ENCODE measurements around the gene ACE. TPM values are rescaled to one million over a fixed set of nuclear protein-coding genes. Genes with fewer than 3 reads are reported as not detected.

The ACE gene
- total RNA-seq, 6 donors from 2014 or later: 21.1 to 90.6 (median 65.1) TPM

DNA sequence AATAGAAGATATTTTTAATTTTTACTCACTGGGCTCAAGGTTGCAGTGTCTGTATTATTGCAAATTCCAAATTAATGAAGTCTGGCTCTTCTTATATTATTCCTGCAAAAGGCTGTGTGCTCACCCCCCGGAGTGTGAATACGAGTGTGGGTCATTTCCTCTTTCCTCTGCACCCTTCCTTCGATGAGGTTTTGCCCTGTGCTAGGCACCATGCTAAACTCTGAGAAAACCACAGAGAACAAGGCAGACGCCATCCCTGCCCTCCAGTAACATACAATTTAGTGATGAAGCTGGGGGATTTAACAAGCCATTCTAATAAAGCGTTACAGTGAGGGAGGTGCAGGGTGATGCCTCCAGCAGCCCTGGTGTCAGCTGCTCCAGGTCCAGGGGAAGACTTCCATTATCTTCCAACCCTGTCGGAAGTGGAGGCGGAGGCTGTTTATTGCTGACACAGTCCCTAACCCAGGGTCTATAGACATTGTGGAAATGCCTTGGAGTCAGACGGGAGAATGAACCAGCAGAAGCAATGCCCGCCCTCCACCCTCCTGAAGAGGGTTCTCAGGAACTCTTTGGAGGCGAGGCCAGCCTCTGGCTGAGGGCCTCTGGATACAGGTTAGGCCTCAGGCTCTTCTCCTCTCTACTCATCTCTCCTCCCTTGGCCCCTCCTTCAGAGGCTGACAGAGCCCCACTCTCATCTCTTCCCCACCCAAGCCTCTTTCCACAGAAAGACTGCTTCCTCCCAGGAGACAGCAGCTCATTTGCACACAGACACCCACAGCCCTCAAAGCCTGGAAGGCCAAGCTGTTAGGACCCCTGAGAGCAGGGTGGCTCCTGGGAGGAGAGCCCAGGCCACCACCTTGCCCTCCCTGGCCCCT is 2.0 kb upstream of the ACE start:
- H3K27ac ChIP-seq: peak overlapping the region; percentile 30 to 68 (median 48)

DNA sequence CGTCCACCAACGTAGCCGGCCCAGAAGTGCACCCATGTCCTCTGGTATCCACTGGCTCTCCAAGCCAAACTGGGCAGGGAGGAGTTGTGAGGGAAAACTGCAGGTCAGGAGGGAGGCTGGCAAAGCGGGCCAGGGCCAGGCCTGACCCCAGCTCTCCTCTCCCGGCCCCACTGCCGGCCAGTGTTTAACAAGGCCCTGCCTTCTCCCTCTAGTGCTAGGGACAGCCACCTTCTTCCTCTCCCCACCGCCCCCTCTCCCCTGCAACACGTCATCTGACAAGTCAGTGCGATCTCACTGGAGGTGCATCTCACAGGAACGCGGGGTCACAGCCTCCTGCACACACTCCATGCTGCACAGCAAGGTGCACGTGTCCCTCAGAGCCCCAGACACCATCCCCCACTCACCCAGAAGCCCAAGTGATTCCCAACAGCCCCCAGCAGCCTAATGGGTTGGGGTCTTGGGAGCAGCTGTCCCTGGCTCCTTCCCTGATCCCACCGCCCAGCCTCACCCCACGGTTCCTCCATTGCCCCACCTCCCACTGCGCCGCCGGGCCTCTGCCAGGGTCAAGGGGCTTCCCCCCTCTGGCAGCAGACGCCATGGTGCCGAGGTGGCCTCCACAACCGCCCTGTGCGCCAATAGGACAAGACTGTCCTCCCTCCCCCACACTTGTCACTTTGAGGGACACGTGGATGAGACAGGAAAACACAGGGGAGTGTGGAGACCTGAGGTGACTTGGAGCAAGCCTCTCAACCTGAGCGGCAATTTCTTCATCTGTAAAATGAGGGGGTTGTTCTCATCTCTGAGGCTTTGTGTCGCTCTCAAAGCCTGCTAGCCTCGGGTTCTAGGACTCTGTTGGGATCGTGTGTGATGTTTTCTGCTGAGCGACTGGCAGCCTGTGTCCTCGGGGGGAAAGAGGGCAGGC is 1.1 kb upstream of the ACE start:
- DNase-seq: peak in 1 of 2 donors; percentile 76

More for the DNA sequence above, 2.0 kb upstream of the ACE start:
- H3K27me3 ChIP-seq: peaks cover 0 to 15% (median 7%) of the 10 kb centered on the region in 4 donors
- WGBS, 2 donors: 43 to 47% methylated on average over 8 to 10 of the region's 10 CpGs
- peaks cover 40 to 52% (median 48%) of the 10 kb centered on the region in 4 donors for H3K4me1 ChIP-seq
- peak in 1 of 2 donors; percentile 34 for TF ChIP-seq POLR2AphosphoS5 (IDR thresholded peaks at IDR 0.05)
- TF ChIP-seq, protein P1, sequence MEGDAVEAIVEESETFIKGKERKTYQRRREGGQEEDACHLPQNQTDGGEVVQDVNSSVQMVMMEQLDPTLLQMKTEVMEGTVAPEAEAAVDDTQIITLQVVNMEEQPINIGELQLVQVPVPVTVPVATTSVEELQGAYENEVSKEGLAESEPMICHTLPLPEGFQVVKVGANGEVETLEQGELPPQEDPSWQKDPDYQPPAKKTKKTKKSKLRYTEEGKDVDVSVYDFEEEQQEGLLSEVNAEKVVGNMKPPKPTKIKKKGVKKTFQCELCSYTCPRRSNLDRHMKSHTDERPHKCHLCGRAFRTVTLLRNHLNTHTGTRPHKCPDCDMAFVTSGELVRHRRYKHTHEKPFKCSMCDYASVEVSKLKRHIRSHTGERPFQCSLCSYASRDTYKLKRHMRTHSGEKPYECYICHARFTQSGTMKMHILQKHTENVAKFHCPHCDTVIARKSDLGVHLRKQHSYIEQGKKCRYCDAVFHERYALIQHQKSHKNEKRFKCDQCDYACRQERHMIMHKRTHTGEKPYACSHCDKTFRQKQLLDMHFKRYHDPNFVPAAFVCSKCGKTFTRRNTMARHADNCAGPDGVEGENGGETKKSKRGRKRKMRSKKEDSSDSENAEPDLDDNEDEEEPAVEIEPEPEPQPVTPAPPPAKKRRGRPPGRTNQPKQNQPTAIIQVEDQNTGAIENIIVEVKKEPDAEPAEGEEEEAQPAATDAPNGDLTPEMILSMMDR (IDR thresholded peaks at IDR 0.05): no peak
- no peaks in the 10 kb centered on the region for H3K9me3 ChIP-seq
- no peak for DNase-seq
- H3K36me3 ChIP-seq: no peaks in the 10 kb centered on the region
- ATAC-seq (ENCODE audit: low FRiP score in 2 of 2): no peak
- H3K4me3 ChIP-seq: no peak overlapping the region

DNA sequence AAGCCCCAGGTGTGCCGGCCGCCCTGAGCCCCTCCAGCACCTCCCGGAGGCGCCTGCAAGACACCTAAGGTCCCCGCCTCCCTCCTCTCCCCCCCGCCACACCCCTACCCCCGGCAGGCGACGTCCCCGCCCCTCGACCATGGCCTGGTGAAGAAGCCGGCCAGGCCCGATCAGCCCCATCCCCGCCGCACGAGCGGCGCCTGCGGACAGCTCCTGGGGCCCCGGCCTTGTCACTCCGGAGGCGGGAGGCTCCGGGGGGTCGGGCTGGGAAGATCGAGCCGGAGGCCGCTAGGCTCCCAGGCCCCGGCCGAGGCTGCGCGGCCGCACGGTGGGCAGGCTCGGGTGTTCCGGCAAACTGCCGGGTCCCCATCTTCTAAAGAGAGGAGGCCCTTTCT is 405 bp upstream of the ACE start:
- WGBS, 2 donors: 0% methylated on average over 1 of the region's 36 CpGs; no CpG with 5 or more reads in 1 of the 2 donors
- peak overlapping the region; percentile 36 to 64 (median 46) for H3K27ac ChIP-seq
- DNase-seq: peak in 1 of 2 donors; percentile 86

More for the DNA sequence above, 1.1 kb upstream of the ACE start:
- no peak for TF ChIP-seq EP300 (IDR thresholded peaks at IDR 0.05)
- TF ChIP-seq, protein P1 (IDR thresholded peaks at IDR 0.05): no peak
- TF ChIP-seq POLR2A (IDR thresholded peaks at IDR 0.05): no peak
- no peak for TF ChIP-seq POLR2AphosphoS5 (IDR thresholded peaks at IDR 0.05)
- peak overlapping the region in 3 of 4 donors; percentile 58 to 65 (median 59) for H3K4me3 ChIP-seq
- no peaks in the 10 kb centered on the region for H3K36me3 ChIP-seq
- H3K27me3 ChIP-seq: peaks cover 0 to 15% (median 7%) of the 10 kb centered on the region in 4 donors
- ATAC-seq (ENCODE audit: low FRiP score in 2 of 2): no peak
- H3K27ac ChIP-seq: peak overlapping the region; percentile 42 to 68 (median 57)
- H3K9me3 ChIP-seq: no peaks in the 10 kb centered on the region
- WGBS, 2 donors: 64 to 65% methylated on average over 24 to 28 of the region's 28 CpGs
- H3K4me1 ChIP-seq: peaks cover 40 to 53% (median 50%) of the 10 kb centered on the region in 4 donors

More for the DNA sequence above, 405 bp upstream of the ACE start:
- peak overlapping the region in 3 of 4 donors; percentile 58 to 65 (median 59) for H3K4me3 ChIP-seq
- H3K36me3 ChIP-seq: no peaks in the 10 kb centered on the region
- no peaks in the 10 kb centered on the region for H3K9me3 ChIP-seq
- TF ChIP-seq, protein P1 (IDR thresholded peaks at IDR 0.05): no peak
- TF ChIP-seq EP300 (IDR thresholded peaks at IDR 0.05) (no peak), POLR2A (IDR thresholded peaks at IDR 0.05) (no peak), POLR2AphosphoS5 (IDR thresholded peaks at IDR 0.05) (no peak)
- H3K4me1 ChIP-seq: peaks cover 40 to 60% (median 53%) of the 10 kb centered on the region in 4 donors
- peak in 1 of 2 donors; percentile 34 for ATAC-seq (ENCODE audit: low FRiP score in 2 of 2)
- peaks cover 0 to 15% (median 7%) of the 10 kb centered on the region in 4 donors for H3K27me3 ChIP-seq
